Kidney glomerular epithelial cell (primary cell): ENCODE measurements around the gene KRTAP10-1.

ENCODE experiments used
- DNase-seq: peaks from one replicate; lab custom pipeline; 2025; lab: John Stamatoyannopoulos, UW

Gene KRTAP10-1

GRCh38 chr21:44548922-44549321 is 8.9 kb upstream of the KRTAP10-1 start:
- no peak for DNase-seq

GRCh38 chr21:44548381-44548780 is 8.4 kb upstream of the KRTAP10-1 start:
- DNase-seq = no peak

DNA sequence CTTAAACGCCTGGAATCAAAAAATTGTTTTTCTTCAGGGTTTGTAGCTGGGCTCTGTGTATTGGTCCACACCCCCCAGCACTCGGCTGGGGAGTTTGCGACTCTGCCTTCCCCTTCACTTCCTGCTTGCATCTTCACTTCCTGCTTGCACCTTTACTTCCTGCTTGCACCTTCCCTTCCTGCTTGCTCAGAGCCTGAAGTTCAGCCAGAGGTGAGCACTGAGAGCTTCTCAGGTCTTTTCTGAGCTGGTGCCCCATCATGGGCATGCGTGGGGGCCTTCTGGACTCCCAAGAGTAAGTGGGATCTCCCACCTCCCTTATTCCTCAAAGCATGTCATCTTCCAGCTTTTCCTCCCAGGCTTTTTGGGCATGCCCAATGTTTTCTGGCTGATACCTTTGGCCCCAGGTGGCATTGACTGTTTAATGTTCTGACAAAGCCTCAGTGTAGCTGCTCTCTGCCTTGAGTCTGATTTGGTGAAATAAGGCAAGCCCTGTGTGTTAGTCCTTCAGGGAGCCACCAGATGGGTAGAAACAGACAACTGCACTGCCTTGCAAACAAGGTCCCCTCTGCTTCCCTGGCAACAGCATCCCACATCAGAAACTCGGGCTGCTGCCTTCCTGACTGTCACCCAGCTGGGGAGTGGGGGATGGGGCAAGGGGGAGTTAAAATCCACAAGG is 7.8 kb upstream of the KRTAP10-1 start:
- DNase-seq = no peak

- DNase-seq = no peak
Measured at GRCh38 chr21:44544566-44544965, 4.6 kb upstream of the KRTAP10-1 start.

DNA sequence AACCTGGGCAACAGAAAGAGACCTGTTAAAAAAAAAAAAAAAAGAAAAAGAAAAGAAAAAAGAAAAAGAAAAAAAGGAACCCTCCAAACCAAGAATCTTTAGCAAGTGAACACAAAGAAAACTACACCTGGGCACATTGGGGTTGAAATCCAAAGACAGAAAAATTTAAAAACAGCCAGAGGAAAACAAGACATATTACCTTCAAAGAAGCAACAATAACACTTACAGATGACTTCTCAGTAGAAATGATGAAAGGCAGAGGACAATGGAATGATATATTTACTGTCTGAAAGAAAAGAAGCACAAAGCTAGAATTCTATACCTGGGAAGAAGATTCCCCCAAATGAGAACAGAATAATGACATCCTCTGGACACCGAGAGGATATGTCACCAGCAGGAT is 2.7 kb upstream of the KRTAP10-1 start:
- DNase-seq = no peak

DNA sequence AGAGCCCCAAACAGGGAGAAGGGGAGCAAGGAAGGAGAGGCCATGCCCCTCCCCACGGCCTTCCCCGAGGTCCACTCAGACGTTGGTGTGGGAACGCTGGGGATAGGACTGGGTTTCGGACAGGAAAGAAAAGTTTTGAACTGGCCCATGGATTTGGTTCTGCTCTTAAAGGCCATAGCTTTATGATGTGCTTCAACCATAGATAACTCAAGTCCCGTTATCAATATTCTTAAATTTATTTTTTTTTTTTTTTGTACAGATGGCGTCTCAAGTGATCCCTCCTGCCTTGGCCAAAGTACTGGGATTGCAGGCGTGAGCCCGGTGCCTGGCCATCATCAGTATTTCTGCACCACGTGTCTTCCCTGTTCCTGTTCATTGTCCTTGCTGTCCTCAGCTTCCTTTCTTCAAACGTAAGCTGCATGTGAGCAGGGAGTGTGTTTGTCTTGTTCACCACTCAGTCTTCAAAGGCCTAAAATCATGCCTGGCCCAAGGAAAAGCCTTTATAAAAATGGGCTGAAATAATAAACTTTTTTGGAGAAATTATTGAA is 820 bp upstream of the KRTAP10-1 start:
- DNase-seq = no peak

GRCh38 chr21:44539046-44539445 is 949 bp downstream of the KRTAP10-1 start:
- no peak for DNase-seq

DNA sequence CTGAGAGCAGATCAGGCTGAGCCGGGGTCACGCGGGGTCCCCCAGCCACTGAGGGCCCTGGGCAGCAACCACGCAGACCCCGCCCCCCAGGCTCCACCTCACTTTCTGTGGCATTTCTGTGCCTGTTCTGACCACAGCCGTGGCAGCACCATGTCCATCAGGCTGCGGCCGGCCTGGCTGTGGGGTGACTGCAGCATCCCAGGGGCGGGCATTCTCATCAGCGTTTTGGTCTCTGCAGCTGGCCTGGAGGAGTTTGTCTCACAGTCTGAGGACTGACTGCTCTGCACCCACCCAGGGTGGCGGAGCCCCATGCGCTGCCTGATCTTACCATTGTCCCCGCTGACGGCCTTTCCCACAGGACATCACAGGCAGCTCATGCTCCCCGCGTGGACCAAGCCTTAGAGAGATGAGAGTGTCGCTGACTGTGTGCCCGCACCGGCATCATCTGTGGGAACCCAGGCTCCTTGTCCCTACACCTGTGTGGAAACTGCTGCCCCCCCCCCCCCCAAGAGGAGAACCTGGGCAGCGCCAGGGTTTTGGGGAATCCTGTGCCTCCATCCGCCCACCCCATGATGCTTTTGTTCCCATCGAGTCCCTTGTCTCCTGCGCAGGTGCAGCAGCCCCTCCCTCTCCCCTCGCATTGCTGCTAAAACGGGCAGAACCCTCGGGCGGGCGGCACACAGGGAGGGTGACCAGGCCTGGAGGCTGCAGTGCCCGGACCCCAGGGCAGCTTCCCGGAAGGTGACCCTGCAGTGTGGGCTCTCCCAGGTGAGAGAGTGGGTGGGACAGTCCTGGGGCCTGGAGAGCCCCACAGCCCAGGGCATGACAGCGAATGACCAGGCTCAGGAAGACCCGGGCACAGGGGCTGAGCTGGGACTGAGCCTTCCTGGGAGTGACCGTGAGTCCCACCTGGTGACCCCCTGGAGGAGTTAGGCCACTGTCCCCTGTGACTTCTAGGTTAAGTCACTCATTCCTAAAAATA is 1.8 kb downstream of the KRTAP10-1 start:
- DNase-seq = no peak

- no peak for DNase-seq
Measured at GRCh38 chr21:44535963-44536362, 4.0 kb downstream of the KRTAP10-1 start.

- no peak for DNase-seq
Measured at GRCh38 chr21:44534688-44535087, 5.3 kb downstream of the KRTAP10-1 start.

DNA sequence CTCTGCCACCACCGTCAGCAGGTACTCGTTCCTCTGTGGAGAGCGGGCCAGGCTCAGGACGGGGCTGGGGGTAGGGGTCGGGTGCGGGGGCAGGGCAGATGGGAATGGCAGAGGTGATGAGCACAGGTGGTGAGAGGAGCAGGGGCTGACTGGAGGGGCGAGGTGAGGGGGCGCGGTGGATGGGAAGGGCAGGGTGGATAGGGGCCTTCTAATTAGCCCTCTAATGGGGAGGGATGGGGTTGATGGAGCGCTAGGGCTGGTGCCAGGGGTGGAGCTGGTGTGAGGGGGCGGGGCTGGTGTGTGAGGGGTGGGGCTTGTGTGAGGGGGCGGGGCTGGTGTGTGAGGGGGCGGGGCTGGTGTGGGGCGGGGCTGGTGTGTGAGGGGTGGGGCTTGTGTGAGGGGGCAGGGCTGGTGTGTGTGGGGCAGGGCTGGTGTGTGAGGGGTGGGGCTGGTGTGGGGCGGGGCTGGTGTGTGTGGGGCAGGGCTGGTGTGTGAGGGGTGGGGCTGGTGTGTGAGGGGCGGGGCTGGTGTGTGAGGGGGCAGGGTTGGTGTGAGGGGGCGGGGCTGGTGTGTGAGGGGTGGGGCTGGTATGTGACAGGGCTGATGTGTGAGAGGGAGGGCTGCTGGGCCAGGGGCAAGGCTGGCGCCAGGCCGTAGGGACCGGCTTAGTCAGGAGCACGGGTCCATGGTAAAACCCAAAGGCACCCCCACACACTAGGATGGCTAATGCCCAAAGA is 5.9 kb downstream of the KRTAP10-1 start:
- no peak for DNase-seq

DNA sequence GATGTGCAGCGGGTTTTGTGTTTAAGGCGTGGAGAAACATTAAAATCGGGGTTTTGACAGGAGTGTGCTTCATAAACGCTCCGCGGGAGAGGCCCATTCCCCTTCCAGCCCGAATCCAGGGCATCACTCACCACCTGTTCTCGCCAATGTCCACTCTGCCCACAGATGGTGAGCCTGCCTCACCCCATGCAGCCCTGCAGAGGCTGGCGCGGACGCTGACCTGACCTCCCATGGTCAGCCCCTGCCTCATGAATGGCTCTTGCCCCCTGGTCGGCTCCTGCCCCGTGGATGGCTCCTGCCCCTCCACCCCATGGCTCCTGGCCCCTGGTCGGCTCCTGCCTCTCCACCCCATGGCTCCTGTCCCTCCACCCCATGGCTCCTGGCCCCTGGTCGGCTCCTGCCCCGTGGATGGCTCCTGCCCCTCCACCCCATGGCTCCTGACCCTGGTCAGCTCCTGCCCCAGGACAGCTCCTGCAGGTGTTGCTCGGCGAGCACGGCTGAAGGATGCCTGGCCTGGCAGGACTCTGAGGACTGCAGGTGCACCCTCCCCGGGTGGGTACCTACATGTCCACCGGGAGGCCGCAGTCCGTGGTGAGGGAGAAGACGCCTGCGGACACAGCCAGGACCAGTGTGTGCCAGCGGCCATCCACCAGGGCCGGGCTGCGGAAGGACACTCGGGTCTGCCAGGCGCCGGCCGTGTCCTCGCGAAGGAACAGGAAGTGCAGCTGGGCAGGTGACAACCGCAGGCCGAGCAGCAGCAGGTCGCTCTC is 6.7 kb downstream of the KRTAP10-1 start:
- no peak for DNase-seq

GRCh38 chr21:44532712-44533111 is 7.3 kb downstream of the KRTAP10-1 start:
- no peak for DNase-seq

GRCh38 chr21:44531606-44532564 is 8.1 kb downstream of the KRTAP10-1 start:
- DNase-seq = no peak

DNA sequence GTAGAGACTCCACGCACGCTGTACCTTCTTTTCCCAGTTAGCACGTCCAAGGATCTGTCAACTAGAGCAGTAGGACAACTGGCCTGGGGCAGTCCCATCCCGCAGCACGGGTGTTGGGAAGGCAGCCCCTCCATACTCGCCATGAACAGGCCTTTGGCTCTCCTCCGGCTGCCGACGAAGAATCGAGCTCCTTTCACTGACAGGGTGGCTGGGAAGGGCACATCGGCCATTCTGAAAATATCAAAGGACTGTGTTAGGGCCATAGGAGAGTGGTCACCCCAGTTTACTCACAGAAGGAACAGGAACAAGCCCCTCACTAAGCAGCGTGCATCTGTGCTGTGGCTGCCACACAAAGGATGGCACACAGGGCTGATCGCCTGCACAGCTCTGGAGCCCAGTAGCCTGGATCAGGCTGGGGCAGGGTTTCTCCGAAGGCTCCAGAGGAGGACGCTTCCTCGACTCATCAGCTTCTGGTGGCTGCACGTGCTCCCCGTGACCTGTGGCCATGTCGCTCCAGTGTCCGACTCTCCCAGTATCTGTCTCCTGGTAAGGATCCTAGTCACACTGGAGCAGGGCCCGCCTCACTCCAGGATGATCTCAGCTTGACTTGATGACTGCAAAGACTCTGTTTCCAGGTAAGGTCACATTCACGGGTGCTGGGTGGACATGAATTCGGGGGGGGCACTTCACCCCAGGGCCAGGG is 8.9 kb downstream of the KRTAP10-1 start:
- no peak for DNase-seq

DNA sequence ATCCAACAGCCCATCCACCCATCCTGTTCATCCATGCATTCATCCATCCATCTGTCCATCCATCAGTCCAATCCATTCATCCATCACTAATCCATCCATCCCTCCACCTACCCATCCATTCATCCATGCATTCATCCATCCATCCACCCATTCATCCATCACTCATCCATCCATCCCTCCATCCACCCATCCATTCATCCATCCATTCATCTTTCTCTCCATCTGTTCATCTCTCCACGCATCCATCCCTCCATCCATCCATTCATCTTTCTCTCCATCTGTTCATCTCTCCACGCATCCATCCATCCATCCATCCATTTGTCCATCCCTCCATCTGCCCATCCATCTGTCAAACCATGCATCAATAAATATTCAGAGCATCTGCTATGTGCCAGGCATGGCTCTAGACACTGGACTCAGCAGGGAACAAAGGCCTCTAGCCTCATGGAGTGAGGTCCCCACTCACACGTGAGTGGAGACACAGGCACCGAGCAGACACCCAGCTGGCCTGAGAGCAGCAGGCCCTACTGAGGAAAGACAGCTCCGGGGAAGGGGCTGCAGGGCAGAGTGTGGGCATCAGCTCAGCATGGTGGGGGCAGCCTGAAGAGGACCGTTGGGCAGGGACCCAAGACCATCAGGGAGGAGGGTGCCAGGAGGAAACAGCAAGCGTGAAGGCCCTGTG is 9.6 kb downstream of the KRTAP10-1 start:
- DNase-seq = no peak

GRCh38 chr21:44529503-44530125 is 10.4 kb downstream of the KRTAP10-1 start:
- no peak for DNase-seq

DNA sequence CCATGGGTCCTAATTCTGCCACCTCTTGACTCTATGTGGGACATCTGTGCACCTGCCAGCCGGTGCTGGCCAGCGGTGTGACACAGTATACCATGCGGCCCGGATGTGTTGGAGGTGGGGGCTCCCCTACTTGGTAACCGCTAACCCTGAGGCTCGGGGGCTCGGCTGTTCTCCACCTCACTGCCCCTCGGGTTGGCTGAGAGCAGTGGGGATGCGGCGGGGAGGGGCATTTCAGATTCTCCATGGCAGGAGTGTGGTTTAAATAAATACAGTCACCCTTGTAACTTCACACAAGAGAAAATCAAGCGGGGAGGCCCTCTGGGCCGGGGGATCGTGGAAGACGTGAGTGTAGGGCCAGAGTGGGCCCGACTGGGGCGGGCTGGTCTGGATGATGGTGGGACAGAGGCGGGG is 11.0 kb downstream of the KRTAP10-1 start:
- DNase-seq = no peak

GRCh38 chr21:44528634-44528995 is 11.4 kb downstream of the KRTAP10-1 start:
- no peak for DNase-seq
